GM12878 (cell line): ENCODE results near the gene LAMA2. TPM values are rescaled to one million over a fixed set of nuclear protein-coding genes. Genes with fewer than 3 reads are reported as not detected.

Source experiments
- ATAC-seq: fragments of 200-7000 bp; cut with Tn5 transposase; 3 replicates; pipeline ENCODE4 v1.9.1; 2020; ENCODE audit warnings: mild to moderate bottlenecking, moderate library complexity
- BruUV-seq: library from RNA; stranded (reverse); fragments of 400-500 nt; replicated peaks from 2 replicates; lab custom pipeline; 2021; lab: Mats Ljungman, UMichigan
- CTCF ChIA-PET: fragments of 300-600 bp; sonication (Branson Sonifier 250); formaldehyde crosslinking; extraction: SDS; loops from one replicate; lab custom pipeline; 2021; ENCODE audit warnings: inconsistent platforms; lab: Yijun Ruan, JAX
- POLR2A ChIA-PET: fragments of 350-600 bp; formaldehyde crosslinking; extraction: SDS; loops from one replicate; lab custom pipeline; 2021; ENCODE audit warnings: inconsistent platforms; lab: Charles Lee
- RAD21 ChIA-PET: fragments of 300-600 bp; sonication (Branson Sonifier 250); formaldehyde crosslinking; loops from one replicate; lab custom pipeline; 2023; ENCODE audit warnings: antibody characterized with exemption; ENCODE audit not compliant: unreplicated experiment; lab: Charles Lee
- SMC1A ChIA-PET: fragments of 300-600 bp; sonication (Branson Sonifier 250); formaldehyde crosslinking; loops from one replicate; lab custom pipeline; 2023; ENCODE audit not compliant: unreplicated experiment, uncharacterized antibody; lab: Charles Lee
- DNase-seq: peaks from one replicate; pipeline ENCODE4 v3.0.0-alpha.2; 2011; ENCODE audit warnings: low read depth, low spot score
- FAIRE-seq: peaks from 3 replicates; lab custom pipeline; 2011; peaks lifted over from hg19 to GRCh38; lab: Jason Lieb, UNC
- H2AFZ ChIP-seq: 2 replicates; pipeline ENCODE4 v1.6.0; 2011; ENCODE audit warnings: low read depth, low read length, control low read depth; ENCODE audit not compliant: control insufficient read depth
- H3K27ac ChIP-seq: 2 replicates; pipeline ENCODE4 v1.5.1; 2011; ENCODE audit warnings: control low read depth; ENCODE audit not compliant: control insufficient read depth, insufficient read depth
- H3K27me3 ChIP-seq, 2 experiments: replicated peaks in 1 of 2; 2 replicates each; pipeline versions ENCODE4 v1.6.0 to v1.6.1; 2011; ENCODE audit warnings: low read length in 1 of 2; ENCODE audit not compliant: control insufficient read depth in 2 of 2, insufficient read depth in 2 of 2
- H3K36me3 ChIP-seq, 2 experiments: 2 replicates each; pipeline ENCODE4 v1.5.1; 2011; ENCODE audit warnings: low read length in 1 of 2; ENCODE audit not compliant: control insufficient read depth in 2 of 2, insufficient read depth in 2 of 2
- H3K4me1 ChIP-seq: 2 replicates; pipeline ENCODE4 v1.6.1; 2011; ENCODE audit warnings: mild to moderate bottlenecking, low read length, moderate library complexity, mixed read lengths; ENCODE audit not compliant: control insufficient read depth, insufficient read depth
- H3K4me2 ChIP-seq: 2 replicates; pipeline ENCODE4 v1.6.0; 2011; ENCODE audit warnings: control low read depth; ENCODE audit not compliant: control insufficient read depth, insufficient read depth
- H3K4me3 ChIP-seq: fragments of 200-600 bp; sonication (generic); 2 replicates; pipeline ENCODE4 v1.5.1; 2016
- H3K79me2 ChIP-seq: 2 replicates; pipeline ENCODE4 v1.6.0; 2011; ENCODE audit warnings: low read length; ENCODE audit not compliant: control insufficient read depth, insufficient read depth
- H3K9ac ChIP-seq: 2 replicates; pipeline ENCODE4 v1.8.0; 2011; ENCODE audit warnings: low read length, control low read depth, mixed read lengths; ENCODE audit not compliant: control insufficient read depth, insufficient read depth
- H3K9me3 ChIP-seq: replicated peaks from 3 replicates; pipeline ENCODE4 v1.5.1; 2011; ENCODE audit warnings: mild to moderate bottlenecking, low read length; ENCODE audit not compliant: control insufficient read depth, insufficient read depth
- H4K20me1 ChIP-seq: 2 replicates; pipeline ENCODE4 v1.6.0; 2011; ENCODE audit not compliant: control insufficient read depth, insufficient read depth
- CBFB ChIP-seq: IDR thresholded peaks from 2 replicates; pipeline ENCODE4 v1.6.1; 2016; ENCODE audit warnings: antibody characterized with exemption, low read depth
- CBX3 ChIP-seq: fragments of 200-600 bp; sonication (generic); IDR thresholded peaks from 2 replicates; pipeline ENCODE4 v1.6.1; 2016; ENCODE audit warnings: low read depth, borderline replicate concordance
- E4F1 ChIP-seq: fragments of 450-650 bp; IDR thresholded peaks from 2 replicates; pipeline ENCODE4 v1.6.1; 2018; ENCODE audit warnings: borderline replicate concordance, mild to moderate bottlenecking; ENCODE audit not compliant: partially characterized antibody
- NR2C2 ChIP-seq: IDR thresholded peaks from 2 replicates; pipeline ENCODE4 v1.6.1; 2011; ENCODE audit warnings: borderline replicate concordance, low read depth; ENCODE audit not compliant: control insufficient read depth, insufficient read length
- SMARCA5 ChIP-seq: fragments of 450-650 bp; IDR thresholded peaks from 2 replicates; pipeline ENCODE4 v1.6.1; 2017; ENCODE audit warnings: mild to moderate bottlenecking
- TARDBP ChIP-seq: IDR thresholded peaks from 2 replicates; pipeline ENCODE4 v1.6.1; 2016; ENCODE audit warnings: borderline replicate concordance
- WRNIP1 ChIP-seq: IDR thresholded peaks from 2 replicates; pipeline ENCODE4 v1.6.1; 2011; ENCODE audit warnings: low read depth, low read length, improper control_type of control experiment, borderline replicate concordance
- ZBTB33 ChIP-seq: fragments of 450-650 bp; IDR thresholded peaks from 2 replicates; pipeline ENCODE4 v1.6.1; 2017; ENCODE audit warnings: mild to moderate bottlenecking
- ZNF217 ChIP-seq: fragments of 450-650 bp; IDR thresholded peaks from 2 replicates; pipeline ENCODE4 v1.6.1; 2017; ENCODE audit warnings: antibody characterized with exemption, mild to moderate bottlenecking
- WGBS: methylation state at CpG from one replicate; pipeline ENCODE4 v1.1.6; 2016; ENCODE audit warnings: low lambda C conversion rate; ENCODE audit not compliant: insufficient replicate concordance, insufficient coverage; ENCODE audit errors: missing lambda C conversion rate; 5-methylcytosine and 5-hydroxymethylcytosine counted together
- in situ Hi-C: fragments of 300-500 bp; cut with MboI; formaldehyde crosslinking; loops from 9 replicates; pipeline ENCODE4 v1.14.3; 2018; ENCODE audit warnings: mixed read lengths
- intact Hi-C: fragments of 100-400 bp; cut with micrococcal nuclease; formaldehyde crosslinking; loops from one replicate; pipeline ENCODE4 v1.14.2; 2022; ENCODE audit not compliant: unreplicated experiment
- polyA plus RNA-seq, 11 experiments: library from polyadenylated mRNA; depleted of rRNA in 4 of 11; unstranded in 6 of 11; stranded (reverse) in 5 of 11; fragments of >200 nt; fragmentation: Nextera tagmentation in 4 of 11; fragmentation: Illumina TruSeq in 1 of 11; extraction: Ambion mirVana in 4 of 11; extraction: Trizol in 1 of 11; gene quantifications; 1 replicate in 1 of 11; 2 replicates in 10 of 11; pipeline versions ENCODE4 v1.2.1 to v1.2.3, GENCODE V29; 2011 to 2016; ENCODE audit warnings: inconsistent platforms in 2 of 11, missing spikeins in 2 of 11, low read depth in 1 of 11
- total RNA-seq, 4 experiments: library from RNA; depleted of rRNA in 3 of 4; stranded (reverse); fragments of >200 nt in 3 of 4; fragmentation: Illumina TruSeq in 1 of 4; extraction: Trizol in 1 of 4; gene quantifications; 2 replicates each; pipeline versions ENCODE4 v1.2.1 to v1.2.3, GENCODE V29; 2013 to 2021

LAMA2 gene
- total and polyA plus RNA-seq, 10 of the 15 experiments (the other 5 are each of a cell fraction or from before 2014, with no cell fraction given), result 0.04 to 2.0 (median 0.37) TPM; not detected in 1

- no peaks in the 10 kb centered on the region for H4K20me1 ChIP-seq
- FAIRE-seq, result no peak
- H3K4me1 ChIP-seq, result no peaks in the 10 kb centered on the region
- in situ Hi-C loops (no loop called here), intact Hi-C loops (no loop called here)
- no peaks in the 10 kb centered on the region for H3K36me3 ChIP-seq
- WGBS, result 14% methylated on average over 5 of the region's 5 CpGs
- no peaks in the 10 kb centered on the region for H3K79me2 ChIP-seq
- no peak overlapping the region for H2AFZ ChIP-seq
- H3K4me2 ChIP-seq, result no peak overlapping the region
- H3K4me3 ChIP-seq, result no peak overlapping the region
- no peak for DNase-seq
- BruUV-seq, result no TSS peak
- POLR2A ChIA-PET, result no interaction called here
- CTCF ChIA-PET, result no interaction called here
- RAD21 ChIA-PET, result no interaction called here
- H3K9me3 ChIP-seq, result no peaks in the 10 kb centered on the region
- no peak overlapping the region for H3K27ac ChIP-seq
- no peaks in the 10 kb centered on the region for H3K27me3 ChIP-seq
- no peak overlapping the region for H3K9ac ChIP-seq
- ATAC-seq, result no peak
- SMC1A ChIA-PET, result no interaction called here
- TF ChIP-seq NR2C2 (no peak), E4F1 (no peak), CBFB (no peak), CBX3 (no peak), TARDBP (no peak), WRNIP1 (no peak), ZNF217 (no peak), ZBTB33 (no peak), SMARCA5 (no peak)
These were observed 114.9 kb downstream of the LAMA2 start for GRCh38 chr6:128997880-128998279.
